ENCODE data around the gene BMI1.

DNA sequence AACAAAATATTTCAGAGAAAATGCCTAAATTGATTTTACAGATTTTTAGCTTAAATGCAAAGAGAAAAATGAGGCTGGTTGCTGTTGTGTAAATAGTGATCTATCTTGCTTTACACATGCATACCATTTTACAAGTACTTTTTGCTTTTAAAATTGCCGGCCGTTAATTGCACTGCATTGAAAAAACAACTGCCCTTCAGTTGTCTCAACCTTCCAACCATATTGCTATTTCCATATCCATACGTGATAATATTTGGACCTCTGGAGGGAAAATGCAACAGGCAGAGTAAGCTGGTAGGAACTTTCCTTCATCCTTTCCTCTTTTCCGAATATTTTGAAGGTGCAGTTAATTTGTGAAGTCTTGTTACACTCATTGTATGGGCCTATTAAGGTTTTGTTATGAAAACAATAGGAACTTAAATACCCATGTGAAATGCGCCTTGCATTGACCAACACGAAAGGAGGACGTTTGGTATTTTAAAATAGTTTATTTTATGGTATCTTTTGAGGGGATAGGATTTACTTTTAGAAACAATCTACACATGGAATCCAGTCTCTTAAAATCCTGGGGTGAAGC, 11.3 kb downstream of the BMI1 start:
- TF ChIP-seq, protein P1, sequence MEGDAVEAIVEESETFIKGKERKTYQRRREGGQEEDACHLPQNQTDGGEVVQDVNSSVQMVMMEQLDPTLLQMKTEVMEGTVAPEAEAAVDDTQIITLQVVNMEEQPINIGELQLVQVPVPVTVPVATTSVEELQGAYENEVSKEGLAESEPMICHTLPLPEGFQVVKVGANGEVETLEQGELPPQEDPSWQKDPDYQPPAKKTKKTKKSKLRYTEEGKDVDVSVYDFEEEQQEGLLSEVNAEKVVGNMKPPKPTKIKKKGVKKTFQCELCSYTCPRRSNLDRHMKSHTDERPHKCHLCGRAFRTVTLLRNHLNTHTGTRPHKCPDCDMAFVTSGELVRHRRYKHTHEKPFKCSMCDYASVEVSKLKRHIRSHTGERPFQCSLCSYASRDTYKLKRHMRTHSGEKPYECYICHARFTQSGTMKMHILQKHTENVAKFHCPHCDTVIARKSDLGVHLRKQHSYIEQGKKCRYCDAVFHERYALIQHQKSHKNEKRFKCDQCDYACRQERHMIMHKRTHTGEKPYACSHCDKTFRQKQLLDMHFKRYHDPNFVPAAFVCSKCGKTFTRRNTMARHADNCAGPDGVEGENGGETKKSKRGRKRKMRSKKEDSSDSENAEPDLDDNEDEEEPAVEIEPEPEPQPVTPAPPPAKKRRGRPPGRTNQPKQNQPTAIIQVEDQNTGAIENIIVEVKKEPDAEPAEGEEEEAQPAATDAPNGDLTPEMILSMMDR (IDR thresholded peaks at IDR 0.05; ENCODE audit: insufficient read depth, low read depth, low read length) = no peak
- TF ChIP-seq EZH2 (IDR thresholded peaks at IDR 0.05; ENCODE audit: insufficient read depth, low read length) = no peak
